Neural cell (in vitro differentiated cells): ENCODE results near the gene DNAAF2.

ENCODE experiments used
- EZH2 ChIP-seq: fragments of 200-600, 300-800 bp; shearing (Covaris generic), sonication (generic); IDR thresholded peaks from 2 replicates; pipeline ENCODE4 v1.6.1; 2014; ENCODE audit warnings: antibody characterized with exemption, low read length, borderline replicate concordance, mild to moderate bottlenecking; ENCODE audit not compliant: insufficient read depth, poor library complexity, severe bottlenecking
- MXI1 ChIP-seq: fragments of 450-650 bp; conservative IDR thresholded peaks from 2 replicates; pipeline ENCODE4 v1.6.1; 2014; ENCODE audit warnings: antibody characterized with exemption, mild to moderate bottlenecking; ENCODE audit not compliant: poor library complexity, severe bottlenecking
- POLR2AphosphoS5 ChIP-seq: IDR thresholded peaks from 2 replicates; pipeline ENCODE4 v1.6.1; 2012
- RAD21 ChIP-seq: fragments of 450-650 bp; conservative IDR thresholded peaks from 2 replicates; pipeline ENCODE4 v1.6.1; 2014; ENCODE audit warnings: antibody characterized with exemption, mild to moderate bottlenecking, moderate library complexity
- SMC3 ChIP-seq: fragments of 450-650 bp; conservative IDR thresholded peaks from 2 replicates; pipeline ENCODE4 v1.6.1; 2014; ENCODE audit warnings: antibody characterized with exemption, mild to moderate bottlenecking, moderate library complexity; ENCODE audit not compliant: poor library complexity
- TAF1 ChIP-seq: IDR thresholded peaks from 2 replicates; pipeline ENCODE4 v1.6.1; 2012; ENCODE audit warnings: low read depth
- TF ChIP-seq, protein P1 (sequence below): fragments of 450-650 bp; IDR thresholded peaks from 2 replicates; pipeline ENCODE4 v1.5.1; 2014; ENCODE audit warnings: antibody characterized with exemption, mild to moderate bottlenecking, moderate library complexity; ENCODE audit not compliant: poor library complexity, severe bottlenecking

GRCh38 chr14:49677643-49678042 lies 42.6 kb upstream of the DNAAF2 start:
- TF ChIP-seq MXI1 (no peak), EZH2 (no peak), RAD21 (no peak), SMC3 (no peak), TAF1 (no peak), POLR2AphosphoS5 (no peak)
- TF ChIP-seq, protein P1, sequence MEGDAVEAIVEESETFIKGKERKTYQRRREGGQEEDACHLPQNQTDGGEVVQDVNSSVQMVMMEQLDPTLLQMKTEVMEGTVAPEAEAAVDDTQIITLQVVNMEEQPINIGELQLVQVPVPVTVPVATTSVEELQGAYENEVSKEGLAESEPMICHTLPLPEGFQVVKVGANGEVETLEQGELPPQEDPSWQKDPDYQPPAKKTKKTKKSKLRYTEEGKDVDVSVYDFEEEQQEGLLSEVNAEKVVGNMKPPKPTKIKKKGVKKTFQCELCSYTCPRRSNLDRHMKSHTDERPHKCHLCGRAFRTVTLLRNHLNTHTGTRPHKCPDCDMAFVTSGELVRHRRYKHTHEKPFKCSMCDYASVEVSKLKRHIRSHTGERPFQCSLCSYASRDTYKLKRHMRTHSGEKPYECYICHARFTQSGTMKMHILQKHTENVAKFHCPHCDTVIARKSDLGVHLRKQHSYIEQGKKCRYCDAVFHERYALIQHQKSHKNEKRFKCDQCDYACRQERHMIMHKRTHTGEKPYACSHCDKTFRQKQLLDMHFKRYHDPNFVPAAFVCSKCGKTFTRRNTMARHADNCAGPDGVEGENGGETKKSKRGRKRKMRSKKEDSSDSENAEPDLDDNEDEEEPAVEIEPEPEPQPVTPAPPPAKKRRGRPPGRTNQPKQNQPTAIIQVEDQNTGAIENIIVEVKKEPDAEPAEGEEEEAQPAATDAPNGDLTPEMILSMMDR = no peak
